Fibroblast of skin of left quadriceps (primary cell): ENCODE data around the gene NOSIP.
"Not testable (repeated sequence)": the region's sequence is repeated elsewhere in the genome, so short reads cannot be mapped to it uniquely, and the experiment has no call there.

Experiments
- DNase-seq, 2 experiments: peaks; one replicate each; pipeline ENCODE4 v3.0.0-alpha.2; 2013; ENCODE audit warnings: low read depth in 2 of 2

The NOSIP gene

GRCh38 chr19:49580264-49581006, at the start of gene NOSIP:
Gene NOSIP (minus strand): TSS chr19:49580556. CDS start chr19:49560691, 19,865 bp downstream.
- peak; percentile 88 to 91 for DNase-seq

- no peak for DNase-seq
These were observed 49.3 kb upstream of the NOSIP start for GRCh38 chr19:49629659-49630058.

- no peak for DNase-seq
These were observed 45.9 kb upstream of the NOSIP start for GRCh38 chr19:49626226-49626625.

- no peak for DNase-seq
These were observed 44.9 kb upstream of the NOSIP start for GRCh38 chr19:49624967-49625910.

GRCh38 chr19:49617860-49618259, 37.5 kb upstream of the NOSIP start:
- DNase-seq = not testable (repeated sequence)

- DNase-seq = no peak
These were observed 36.6 kb upstream of the NOSIP start for GRCh38 chr19:49616945-49617344.

- DNase-seq = no peak
These were observed 36.2 kb upstream of the NOSIP start for GRCh38 chr19:49616532-49616931.

GRCh38 chr19:49615861-49616260, 35.5 kb upstream of the NOSIP start:
- DNase-seq = no peak

GRCh38 chr19:49614096-49614833, 33.9 kb upstream of the NOSIP start:
- DNase-seq = no peak

GRCh38 chr19:49613374-49613773, 33.0 kb upstream of the NOSIP start:
- no peak for DNase-seq

- no peak for DNase-seq
These were observed 29.2 kb upstream of the NOSIP start for GRCh38 chr19:49609499-49610092.

- DNase-seq = no peak
These were observed 25.2 kb upstream of the NOSIP start for GRCh38 chr19:49605605-49606004.

GRCh38 chr19:49602806-49603205, 22.4 kb upstream of the NOSIP start:
- DNase-seq = no peak

- no peak for DNase-seq
These were observed 21.2 kb upstream of the NOSIP start for GRCh38 chr19:49601482-49602038.

GRCh38 chr19:49599378-49600295, 19.3 kb upstream of the NOSIP start:
- DNase-seq = no peak

GRCh38 chr19:49597703-49597974, 17.3 kb upstream of the NOSIP start:
- DNase-seq = no peak

GRCh38 chr19:49596954-49597702, 16.8 kb upstream of the NOSIP start:
- DNase-seq = no peak

- no peak for DNase-seq
These were observed 16.1 kb upstream of the NOSIP start for GRCh38 chr19:49596407-49596806.

- no peak for DNase-seq
These were observed 15.6 kb upstream of the NOSIP start for GRCh38 chr19:49595819-49596404.
